ENCODE data around the gene FBXO34.
"Not testable (repeated sequence)": the region's sequence is repeated elsewhere in the genome, so short reads cannot be mapped to it uniquely, and the experiment has no call there.

Gene FBXO34

GRCh38 chr14:55274146-55274545 lies 2.9 kb downstream of the FBXO34 start:
- DNase-seq, result no peak

- no peak for DNase-seq
Measured at GRCh38 chr14:55274751-55275150, 3.5 kb downstream of the FBXO34 start.

GRCh38 chr14:55276736-55277135 lies 5.5 kb downstream of the FBXO34 start:
- no peak for DNase-seq

GRCh38 chr14:55277972-55278740 lies 6.9 kb downstream of the FBXO34 start:
- no peak for DNase-seq

- no peak for DNase-seq
Measured at GRCh38 chr14:55279384-55279783, 8.2 kb downstream of the FBXO34 start.

DNA sequence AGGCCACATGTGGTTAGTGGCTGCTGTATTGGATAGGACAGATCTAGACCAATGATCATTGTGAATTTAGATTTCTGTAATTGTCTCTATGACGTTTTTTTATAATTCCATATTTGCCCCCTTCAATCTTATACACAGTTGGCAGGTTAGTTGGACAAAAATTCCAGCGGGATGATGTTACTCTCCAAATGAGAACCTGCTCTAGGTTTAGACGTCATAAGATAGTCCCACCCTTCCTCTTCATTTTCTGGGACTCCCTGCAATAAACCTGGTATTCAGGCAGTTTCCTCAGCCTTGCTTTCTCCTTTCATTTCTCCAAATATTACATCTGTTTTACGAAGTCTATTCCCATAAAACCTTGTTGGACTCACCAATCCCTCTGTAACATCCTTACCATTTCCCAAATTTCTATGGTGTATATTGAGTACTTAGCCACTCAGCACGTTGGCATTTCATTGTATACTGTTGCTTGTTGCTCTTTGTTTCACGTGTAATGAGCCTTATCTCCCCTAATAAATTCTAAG lies 10.2 kb downstream of the FBXO34 start:
- DNase-seq, result no peak

- DNase-seq, result no peak
Measured at GRCh38 chr14:55285048-55285652, 13.9 kb downstream of the FBXO34 start.

GRCh38 chr14:55288439-55288838 lies 17.2 kb downstream of the FBXO34 start:
- DNase-seq, result no peak

DNA sequence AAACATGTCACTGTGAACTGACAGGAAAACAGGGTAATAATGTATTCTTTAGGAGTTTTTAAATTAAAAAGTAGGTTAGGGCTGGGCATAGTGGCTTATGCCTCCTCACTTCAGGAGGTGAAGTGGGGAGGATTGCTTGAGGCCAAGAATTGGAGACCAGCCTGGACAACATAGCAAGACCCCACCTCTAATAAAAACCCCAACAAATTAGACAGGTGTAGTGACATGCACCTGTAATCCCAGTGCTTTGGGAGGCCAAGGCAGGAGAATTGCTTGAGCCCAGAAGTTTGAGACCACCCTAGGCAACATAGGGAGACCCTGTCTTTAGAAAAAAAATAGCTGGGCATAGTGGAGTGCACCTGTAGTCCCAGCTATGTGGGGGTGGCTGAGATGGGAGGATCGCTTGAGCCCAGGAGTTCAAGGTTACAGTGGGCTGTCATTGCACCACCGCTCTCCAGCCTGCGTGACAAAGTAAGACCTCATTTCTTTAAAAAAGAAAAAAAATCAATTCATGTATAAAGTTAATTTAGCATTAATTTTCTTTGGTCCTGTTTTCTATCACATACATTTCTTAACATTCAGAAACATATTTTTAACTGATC lies 20.4 kb downstream of the FBXO34 start:
- no peak for DNase-seq

- DNase-seq, result no peak
Measured at GRCh38 chr14:55294603-55295002, 23.4 kb downstream of the FBXO34 start.

- no peak for DNase-seq
Measured at GRCh38 chr14:55297611-55298499, 26.6 kb downstream of the FBXO34 start.

DNA sequence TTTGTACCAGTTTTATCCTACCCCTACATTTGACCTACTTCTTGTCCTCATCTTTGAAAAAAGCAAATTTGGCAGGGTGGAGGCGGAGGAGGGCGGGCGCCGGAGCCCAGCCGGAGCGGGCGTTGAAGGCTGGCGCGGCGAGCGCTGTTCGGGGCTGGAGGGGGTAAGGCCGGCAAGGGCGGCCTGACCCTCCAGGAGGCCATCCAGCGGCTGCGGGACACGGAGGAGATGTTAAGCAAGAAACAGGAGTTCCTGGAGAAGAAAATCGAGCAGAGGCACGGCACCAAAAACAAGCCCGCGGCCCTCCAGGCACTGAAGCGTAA lies 27.2 kb downstream of the FBXO34 start:
- no peak for DNase-seq

- no peak for DNase-seq
Measured at GRCh38 chr14:55301437-55302121, 30.4 kb downstream of the FBXO34 start.

- DNase-seq, result no peak
Measured at GRCh38 chr14:55302367-55303124, 31.3 kb downstream of the FBXO34 start.

GRCh38 chr14:55303125-55303499 lies 31.9 kb downstream of the FBXO34 start:
- DNase-seq, result no peak

DNA sequence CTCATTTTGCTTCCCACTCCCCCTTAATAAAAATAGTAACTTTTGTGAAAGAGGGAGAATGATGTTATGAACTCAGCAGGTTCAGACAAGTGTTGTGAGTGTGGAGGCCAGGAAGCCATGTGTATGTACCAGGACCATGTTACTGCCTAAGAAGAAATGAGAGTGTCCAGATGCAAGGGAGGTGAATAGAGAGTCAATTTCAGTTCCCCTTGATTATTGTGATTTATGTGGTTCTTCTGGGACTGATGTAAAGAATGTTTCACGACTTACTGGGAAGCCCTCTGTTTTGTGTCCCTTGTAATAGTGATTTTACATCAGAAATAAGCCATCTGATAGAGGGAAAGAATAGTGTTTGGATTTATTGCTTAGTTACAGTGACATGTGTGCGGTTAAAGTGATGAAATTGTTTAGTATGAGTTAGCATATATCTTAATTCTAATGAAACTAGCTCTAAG lies 32.5 kb downstream of the FBXO34 start:
- no peak for DNase-seq

DNA sequence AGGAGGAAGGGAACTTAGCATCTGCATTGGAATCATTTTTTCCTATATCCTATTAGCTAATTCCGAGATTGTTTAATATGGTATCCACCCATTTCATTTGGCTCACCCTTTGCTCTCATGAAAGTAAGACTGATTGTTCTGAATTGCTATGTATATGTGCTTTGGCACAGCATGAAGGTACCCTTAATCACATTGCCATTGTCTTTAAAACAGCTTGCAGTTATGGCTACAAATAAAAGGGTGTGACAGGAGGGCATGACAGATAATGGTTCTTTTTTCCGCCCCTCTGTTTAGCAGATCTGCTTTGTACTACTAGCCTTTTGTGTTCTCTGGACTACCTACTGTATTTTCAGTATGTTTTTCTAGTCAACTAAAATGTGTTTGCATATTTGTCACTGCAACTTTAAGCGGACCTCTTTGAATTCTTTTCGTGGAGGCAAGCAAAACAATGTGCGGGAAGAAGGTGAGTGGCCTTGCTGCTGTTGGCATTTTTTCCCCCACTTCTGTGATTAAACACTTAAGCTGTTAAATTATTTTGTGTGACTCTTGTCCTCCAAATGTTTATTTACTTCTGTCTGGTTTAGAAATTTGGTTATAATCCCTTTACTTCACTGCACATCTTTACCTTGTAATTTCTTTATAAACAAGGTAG lies 35.8 kb downstream of the FBXO34 start:
- no peak for DNase-seq

- DNase-seq, result no peak
Measured at GRCh38 chr14:55309154-55309553, 37.9 kb downstream of the FBXO34 start.

GRCh38 chr14:55309761-55310365 lies 38.6 kb downstream of the FBXO34 start:
- no peak for DNase-seq

GRCh38 chr14:55312379-55313030 lies 41.3 kb downstream of the FBXO34 start:
- DNase-seq, result not testable (repeated sequence)
